Stimulated activated CD4-positive, alpha-beta T cell treated with anti-CD3 and anti-CD28 coated beads, Interleukin-4, amount 100 ng/mL, for 4 hours (primary cell): ENCODE results near the gene HOXD1.

Experiments used
- DNase-seq, 2 experiments: peaks; one replicate each; pipeline ENCODE4 v3.0.0-alpha.2; 2020

HOXD1 gene

GRCh38 chr2:176154576-176155252 is 33.8 kb upstream of the HOXD1 start:
- DNase-seq = no peak

- no peak for DNase-seq
Measured at GRCh38 chr2:176155356-176156044, 33.0 kb upstream of the HOXD1 start.

GRCh38 chr2:176156301-176156806 is 32.1 kb upstream of the HOXD1 start:
- no peak for DNase-seq

- DNase-seq = no peak
Measured at GRCh38 chr2:176156807-176157498, 31.5 kb upstream of the HOXD1 start, which contains the start of gene HOXD3. Gene HOXD3, plus strand, starts transcription at chr2:176157307. Its CDS starts 11,808 bp downstream, at chr2:176169115.

GRCh38 chr2:176157499-176158185 is 30.8 kb upstream of the HOXD1 start:
- DNase-seq = no peak

GRCh38 chr2:176158186-176158591 is 30.3 kb upstream of the HOXD1 start:
- DNase-seq = no peak

GRCh38 chr2:176158855-176159662 is 29.4 kb upstream of the HOXD1 start:
- DNase-seq = no peak

- no peak for DNase-seq
Measured at GRCh38 chr2:176159663-176160250, 28.7 kb upstream of the HOXD1 start.

GRCh38 chr2:176160251-176160985 is 28.1 kb upstream of the HOXD1 start:
- DNase-seq = no peak

- DNase-seq = no peak
Measured at GRCh38 chr2:176160986-176161824, 27.3 kb upstream of the HOXD1 start.

- no peak for DNase-seq
Measured at GRCh38 chr2:176161825-176162626, 26.4 kb upstream of the HOXD1 start.

- no peak for DNase-seq
Measured at GRCh38 chr2:176162911-176163671, 25.4 kb upstream of the HOXD1 start.

GRCh38 chr2:176163672-176164056 is 24.8 kb upstream of the HOXD1 start:
- DNase-seq = no peak

GRCh38 chr2:176164201-176164600 is 24.3 kb upstream of the HOXD1 start:
- DNase-seq = no peak

GRCh38 chr2:176164611-176165369 is 23.7 kb upstream of the HOXD1 start:
- no peak for DNase-seq

- no peak for DNase-seq
Measured at GRCh38 chr2:176165370-176166050, 23.0 kb upstream of the HOXD1 start.

- no peak for DNase-seq
Measured at GRCh38 chr2:176166272-176166671, 22.2 kb upstream of the HOXD1 start.
